ENCODE data around the gene DNLZ. TPM values are rescaled to one million over a fixed set of nuclear protein-coding genes. Genes with fewer than 3 reads are reported as not detected.

DNLZ gene
- polyA plus RNA-seq, 1 donor from 2014 or later = 23.6 TPM

DNA sequence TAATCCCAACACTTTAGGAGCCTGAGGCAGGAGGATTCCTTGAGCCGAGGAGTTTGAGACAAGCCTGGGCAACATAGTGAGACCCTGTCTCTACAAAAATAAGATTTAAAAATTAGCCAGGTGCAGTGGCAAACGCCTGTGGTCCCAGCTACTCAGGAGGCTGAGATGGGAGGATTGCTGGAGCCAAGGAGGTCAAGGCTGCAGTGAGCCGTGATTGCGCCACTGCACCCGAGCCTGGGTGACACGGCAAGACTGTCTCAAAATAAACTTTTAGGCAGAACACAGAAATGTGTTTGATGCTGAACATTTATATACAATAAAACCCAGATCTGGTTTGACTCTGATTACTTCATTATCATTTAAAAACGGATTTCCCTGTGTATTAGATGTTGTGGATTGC lies 41.9 kb upstream of the DNLZ start:
- Histone ChIP-seq H3K9ac (ENCODE audit: low read length) (no peak overlapping the region), H3K27ac (ENCODE audit: low read length) (no peak overlapping the region), H3K36me3 (ENCODE audit: insufficient read depth, low read length) (no peaks in the 10 kb centered on the region), H4K20me1 (ENCODE audit: insufficient read depth) (no peaks in the 10 kb centered on the region), H3F3A (ENCODE audit: insufficient read depth, low read length, poor library complexity, severe bottlenecking) (no peaks in the 10 kb centered on the region), H3K9me2 (ENCODE audit: insufficient read depth, low read length) (no peaks in the 10 kb centered on the region), H3K4me3 (ENCODE audit: low read length) (no peak overlapping the region), H3K4me2 (ENCODE audit: low read length) (no peak overlapping the region), H3K9me3 (ENCODE audit: low read length) (no peaks in the 10 kb centered on the region), H2AFZ (ENCODE audit: low read depth, low read length) (no peak overlapping the region), H3K27me3 (ENCODE audit: insufficient read depth, low read depth, low read length) (no peaks in the 10 kb centered on the region), H3K79me2 (replicated peaks; ENCODE audit: insufficient read depth, low read length) (peaks cover 7% of the 10 kb centered on the region)
- TF ChIP-seq POLR2AphosphoS5 (IDR thresholded peaks at IDR 0.05) = no peak
- no peak for TF ChIP-seq TAF1 (IDR thresholded peaks at IDR 0.05; ENCODE audit: low read depth)
- TF ChIP-seq SMC3 (conservative IDR thresholded peaks at IDR 0.05; ENCODE audit: poor library complexity) = no peak
- no peak for TF ChIP-seq RAD21 (conservative IDR thresholded peaks at IDR 0.05)

DNA sequence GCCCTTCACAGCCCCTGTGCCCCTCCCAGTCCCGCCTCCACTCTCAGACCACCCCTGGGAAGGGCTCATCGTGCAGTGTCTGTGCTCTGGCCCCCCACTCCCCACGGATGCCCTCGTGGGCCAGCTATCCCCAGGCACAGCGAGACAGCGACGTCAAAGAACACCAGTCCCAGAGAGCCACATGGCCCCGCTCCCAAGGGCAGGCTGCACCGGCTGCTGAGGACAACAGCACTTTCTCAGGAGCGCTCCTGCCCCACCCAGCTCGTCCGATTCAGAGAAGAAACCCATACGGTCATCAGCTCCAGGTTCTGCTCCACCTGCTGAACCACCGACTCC lies 41.2 kb upstream of the DNLZ start:
- H3K27ac ChIP-seq (ENCODE audit: low read length) = no peak overlapping the region
- H4K20me1 ChIP-seq (ENCODE audit: insufficient read depth) = no peaks in the 10 kb centered on the region
- no peak overlapping the region for H2AFZ ChIP-seq (ENCODE audit: low read depth, low read length)
- TF ChIP-seq TAF1 (IDR thresholded peaks at IDR 0.05; ENCODE audit: low read depth) (no peak), EZH2 (IDR thresholded peaks at IDR 0.05; ENCODE audit: borderline replicate concordance, insufficient read depth, low read length, poor library complexity, severe bottlenecking) (no peak), SMC3 (conservative IDR thresholded peaks at IDR 0.05; ENCODE audit: poor library complexity) (no peak), REST (IDR thresholded peaks at IDR 0.05; ENCODE audit: borderline replicate concordance) (no peak), RAD21 (conservative IDR thresholded peaks at IDR 0.05) (no peak), POLR2AphosphoS5 (IDR thresholded peaks at IDR 0.05) (no peak), EP300 (conservative IDR thresholded peaks at IDR 0.05; ENCODE audit: poor library complexity, severe bottlenecking) (no peak), MXI1 (conservative IDR thresholded peaks at IDR 0.05; ENCODE audit: poor library complexity, severe bottlenecking) (no peak)
- TF ChIP-seq, protein P1, sequence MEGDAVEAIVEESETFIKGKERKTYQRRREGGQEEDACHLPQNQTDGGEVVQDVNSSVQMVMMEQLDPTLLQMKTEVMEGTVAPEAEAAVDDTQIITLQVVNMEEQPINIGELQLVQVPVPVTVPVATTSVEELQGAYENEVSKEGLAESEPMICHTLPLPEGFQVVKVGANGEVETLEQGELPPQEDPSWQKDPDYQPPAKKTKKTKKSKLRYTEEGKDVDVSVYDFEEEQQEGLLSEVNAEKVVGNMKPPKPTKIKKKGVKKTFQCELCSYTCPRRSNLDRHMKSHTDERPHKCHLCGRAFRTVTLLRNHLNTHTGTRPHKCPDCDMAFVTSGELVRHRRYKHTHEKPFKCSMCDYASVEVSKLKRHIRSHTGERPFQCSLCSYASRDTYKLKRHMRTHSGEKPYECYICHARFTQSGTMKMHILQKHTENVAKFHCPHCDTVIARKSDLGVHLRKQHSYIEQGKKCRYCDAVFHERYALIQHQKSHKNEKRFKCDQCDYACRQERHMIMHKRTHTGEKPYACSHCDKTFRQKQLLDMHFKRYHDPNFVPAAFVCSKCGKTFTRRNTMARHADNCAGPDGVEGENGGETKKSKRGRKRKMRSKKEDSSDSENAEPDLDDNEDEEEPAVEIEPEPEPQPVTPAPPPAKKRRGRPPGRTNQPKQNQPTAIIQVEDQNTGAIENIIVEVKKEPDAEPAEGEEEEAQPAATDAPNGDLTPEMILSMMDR (IDR thresholded peaks at IDR 0.05; ENCODE audit: poor library complexity, severe bottlenecking) = no peak
- no peaks in the 10 kb centered on the region for H3K9me2 ChIP-seq (ENCODE audit: insufficient read depth, low read length)
- H3K9ac ChIP-seq (ENCODE audit: low read length) = no peak overlapping the region
- no peaks in the 10 kb centered on the region for H3K9me3 ChIP-seq (ENCODE audit: low read length)
- no peaks in the 10 kb centered on the region for H3F3A ChIP-seq (ENCODE audit: insufficient read depth, low read length, poor library complexity, severe bottlenecking)
- H3K4me3 ChIP-seq (ENCODE audit: low read length) = no peak overlapping the region
- H3K36me3 ChIP-seq (ENCODE audit: insufficient read depth, low read length) = no peaks in the 10 kb centered on the region
- no peaks in the 10 kb centered on the region for H3K27me3 ChIP-seq (ENCODE audit: insufficient read depth, low read depth, low read length)
- H3K4me2 ChIP-seq (ENCODE audit: low read length) = no peak overlapping the region
- H3K79me2 ChIP-seq (replicated peaks; ENCODE audit: insufficient read depth, low read length) = peaks cover 5% of the 10 kb centered on the region

Data from neural cell (in vitro differentiated cells).